ENCODE results near the gene P2RX4. TPM values are rescaled to one million over a fixed set of nuclear protein-coding genes. Genes with fewer than 3 reads are reported as not detected.

Gene P2RX4
- total RNA-seq, 1 donor from 2014 or later: 26.5 TPM

GRCh38 chr12:121264951-121265515 is 55.1 kb downstream of the P2RX4 start:
- Histone ChIP-seq H3K4me1 (no peaks in the 10 kb centered on the region), H3K27me3 (no peaks in the 10 kb centered on the region), H3K4me3 (no peak overlapping the region), H3K36me3 (peaks cover 0 to 70% of the 10 kb centered on the region in 2 donors), H3K27ac (no peak overlapping the region), H3K9me3 (no peaks in the 10 kb centered on the region)
- intact Hi-C loops (cut with DNase I): no loop called here
- no peak for TF ChIP-seq POLR2AphosphoS5 (IDR thresholded peaks at IDR 0.05; ENCODE audit: insufficient read depth in 1 of 2, low read depth in 1 of 2)
- no peak for TF ChIP-seq POLR2A (IDR thresholded peaks at IDR 0.05)
- TF ChIP-seq CTCF (IDR thresholded peaks at IDR 0.05): no peak
- DNase-seq (ENCODE audit: extremely low spot score in 2 of 2): no peak

GRCh38 chr12:121267822-121268221 is 57.9 kb downstream of the P2RX4 start:
- Histone ChIP-seq H3K27me3 (no peaks in the 10 kb centered on the region), H3K4me3 (no peak overlapping the region), H3K9me3 (no peaks in the 10 kb centered on the region), H3K27ac (no peak overlapping the region), H3K4me1 (no peaks in the 10 kb centered on the region), H3K36me3 (peaks cover 0 to 53% of the 10 kb centered on the region in 2 donors)
- intact Hi-C loops (cut with DNase I): no loop called here
- no peak for TF ChIP-seq POLR2AphosphoS5 (IDR thresholded peaks at IDR 0.05; ENCODE audit: insufficient read depth in 1 of 2, low read depth in 1 of 2)
- TF ChIP-seq CTCF (IDR thresholded peaks at IDR 0.05): no peak
- no peak for TF ChIP-seq POLR2A (IDR thresholded peaks at IDR 0.05)
- no peak for DNase-seq (ENCODE audit: extremely low spot score in 2 of 2)

GRCh38 chr12:121273364-121273896 is 63.5 kb downstream of the P2RX4 start:
- no peaks in the 10 kb centered on the region for H3K4me1 ChIP-seq
- intact Hi-C loops (cut with DNase I): no loop called here
- no peak for DNase-seq (ENCODE audit: extremely low spot score in 2 of 2)
- no peak overlapping the region for H3K4me3 ChIP-seq
- no peaks in the 10 kb centered on the region for H3K27me3 ChIP-seq
- peaks cover 0 to 31% of the 10 kb centered on the region in 2 donors for H3K36me3 ChIP-seq
- H3K27ac ChIP-seq: no peak overlapping the region
- no peak for TF ChIP-seq POLR2A (IDR thresholded peaks at IDR 0.05)
- no peak for TF ChIP-seq CTCF (IDR thresholded peaks at IDR 0.05)
- TF ChIP-seq POLR2AphosphoS5 (IDR thresholded peaks at IDR 0.05; ENCODE audit: insufficient read depth in 1 of 2, low read depth in 1 of 2): no peak
- H3K9me3 ChIP-seq: no peaks in the 10 kb centered on the region

GRCh38 chr12:121274036-121274763 is 64.3 kb downstream of the P2RX4 start:
- Histone ChIP-seq H3K4me3 (no peak overlapping the region), H3K27ac (no peak overlapping the region), H3K4me1 (peaks cover 7% of the 10 kb centered on the region), H3K9me3 (no peaks in the 10 kb centered on the region), H3K36me3 (peaks cover 0 to 25% of the 10 kb centered on the region in 2 donors), H3K27me3 (no peaks in the 10 kb centered on the region)
- intact Hi-C loops (cut with DNase I): no loop called here
- DNase-seq (ENCODE audit: extremely low spot score in 2 of 2): no peak
- no peak for TF ChIP-seq POLR2AphosphoS5 (IDR thresholded peaks at IDR 0.05; ENCODE audit: insufficient read depth in 1 of 2, low read depth in 1 of 2)
- no peak for TF ChIP-seq POLR2A (IDR thresholded peaks at IDR 0.05)
- TF ChIP-seq CTCF (IDR thresholded peaks at IDR 0.05): no peak

GRCh38 chr12:121277374-121277759 is 67.4 kb downstream of the P2RX4 start:
- Histone ChIP-seq H3K9me3 (no peaks in the 10 kb centered on the region), H3K27me3 (no peaks in the 10 kb centered on the region), H3K27ac (peak overlapping the region; percentile 0), H3K36me3 (peaks cover 0 to 11% of the 10 kb centered on the region in 2 donors), H3K4me3 (no peak overlapping the region), H3K4me1 (peaks cover 19% of the 10 kb centered on the region)
- intact Hi-C loops (cut with DNase I): no loop called here
- DNase-seq (ENCODE audit: extremely low spot score in 2 of 2): no peak
- TF ChIP-seq POLR2AphosphoS5 (IDR thresholded peaks at IDR 0.05; ENCODE audit: insufficient read depth in 1 of 2, low read depth in 1 of 2): no peak
- no peak for TF ChIP-seq CTCF (IDR thresholded peaks at IDR 0.05)
- TF ChIP-seq POLR2A (IDR thresholded peaks at IDR 0.05): no peak
